Mesendoderm (in vitro differentiated cells): ENCODE results near the gene GTF2H2.
"Not testable (repeated sequence)": the region's sequence is repeated elsewhere in the genome, so short reads cannot be mapped to it uniquely, and the experiment has no call there.

Experiments used
- DNase-seq: peaks from one replicate; pipeline ENCODE4 v3.0.0; 2013
- H2AK5ac ChIP-seq: 2 replicates; pipeline ENCODE4 v1.6.1; 2013; ENCODE audit warnings: low read length, inconsistent platforms
- H2BK120ac ChIP-seq: 2 replicates; pipeline ENCODE4 v1.6.1; 2013; ENCODE audit warnings: low read depth, mild to moderate bottlenecking, low read length, moderate library complexity, mixed read lengths
- H2BK15ac ChIP-seq: replicated peaks from 2 replicates; pipeline ENCODE4 v1.6.1; 2013; ENCODE audit warnings: low read depth, mild to moderate bottlenecking, moderate library complexity
- H2BK5ac ChIP-seq: 2 replicates; pipeline ENCODE4 v1.6.1; 2013; ENCODE audit warnings: low read length, inconsistent platforms
- H3K18ac ChIP-seq: 2 replicates; pipeline ENCODE4 v1.6.1; 2013; ENCODE audit warnings: mild to moderate bottlenecking, low read length, mixed read lengths
- H3K23ac ChIP-seq: one replicate; pipeline ENCODE4 v1.6.1; 2013; ENCODE audit warnings: low read length
- H3K27ac ChIP-seq: 2 replicates; pipeline ENCODE4 v1.5.1; 2013; ENCODE audit warnings: low read depth, mild to moderate bottlenecking, inconsistent platforms, low read length, moderate library complexity
- H3K27me3 ChIP-seq: 2 replicates; pipeline ENCODE4 v1.6.1; 2013; ENCODE audit warnings: low read length, control low read depth, mild to moderate bottlenecking, inconsistent platforms; ENCODE audit not compliant: insufficient read depth, poor library complexity
- H3K36me3 ChIP-seq: 2 replicates; pipeline ENCODE4 v1.6.1; 2013; ENCODE audit warnings: low read length, inconsistent platforms; ENCODE audit not compliant: control insufficient read depth, insufficient read depth
- H3K4ac ChIP-seq: one replicate; pipeline ENCODE4 v1.6.1; 2013; ENCODE audit warnings: low read depth, mild to moderate bottlenecking, low read length, moderate library complexity
- H3K4me1 ChIP-seq: 2 replicates; pipeline ENCODE4 v1.6.1; 2013; ENCODE audit warnings: low read depth, low read length, inconsistent platforms; ENCODE audit not compliant: control insufficient read depth
- H3K4me2 ChIP-seq: 2 replicates; pipeline ENCODE4 v1.6.1; 2013; ENCODE audit warnings: low read length
- H3K4me3 ChIP-seq: 2 replicates; pipeline ENCODE4 v1.5.1; 2013; ENCODE audit warnings: mild to moderate bottlenecking, low read length
- H3K56ac ChIP-seq: one replicate; pipeline ENCODE4 v1.6.1; 2013; ENCODE audit warnings: low read length
- H3K79me1 ChIP-seq: 2 replicates; pipeline ENCODE4 v1.6.1; 2013; ENCODE audit warnings: low read length, inconsistent platforms
- H3K79me2 ChIP-seq: 2 replicates; pipeline ENCODE4 v1.6.1; 2013; ENCODE audit warnings: mild to moderate bottlenecking, low read length; ENCODE audit not compliant: control insufficient read depth, insufficient read depth
- H3K9ac ChIP-seq: 2 replicates; pipeline ENCODE4 v1.6.1; 2013; ENCODE audit warnings: low read length, inconsistent platforms
- H4K5ac ChIP-seq: one replicate; pipeline ENCODE4 v1.6.1; 2013; ENCODE audit warnings: low read length
- H4K8ac ChIP-seq: one replicate; pipeline ENCODE4 v1.6.1; 2013; ENCODE audit warnings: low read depth, mild to moderate bottlenecking, control low read depth, low read length, moderate library complexity
- WGBS: extraction: QIAGEN DNeasy Blood & Tissue Kit; methylation state at CpG from one replicate; pipeline ENCODE4 v1.1.7; 2013; ENCODE audit warnings: low lambda C conversion rate, missing lambda C conversion rate; ENCODE audit not compliant: insufficient coverage; ENCODE audit errors: extremely low coverage; 5-methylcytosine and 5-hydroxymethylcytosine counted together

GTF2H2 gene

GRCh38 chr5:71025289-71025953 lies 42.1 kb downstream of the GTF2H2 start, which contains the start of gene NAIP:
Gene NAIP (minus strand): TSS chr5:71025339. CDS start chr5:71012915, 12,424 bp downstream.
- not testable (repeated sequence) for H3K27me3 ChIP-seq, H3K23ac ChIP-seq, H3K18ac ChIP-seq, DNase-seq, H3K4me1 ChIP-seq, H3K79me1 ChIP-seq, H3K56ac ChIP-seq, H3K79me2 ChIP-seq, H3K27ac ChIP-seq, H2BK15ac ChIP-seq, H2BK120ac ChIP-seq, H3K36me3 ChIP-seq, H3K4me3 ChIP-seq, H3K9ac ChIP-seq, H3K4me2 ChIP-seq, H3K4ac ChIP-seq, H4K5ac ChIP-seq, H4K8ac ChIP-seq, H2AK5ac ChIP-seq, H2BK5ac ChIP-seq
- no CpG with 5 or more reads among the region's 8 CpGs for WGBS

GRCh38 chr5:71020643-71021042 lies 46.8 kb downstream of the GTF2H2 start:
- H3K79me1 ChIP-seq, H3K23ac ChIP-seq, H3K56ac ChIP-seq, DNase-seq, H3K27me3 ChIP-seq, H3K4me2 ChIP-seq, H4K5ac ChIP-seq, H3K4me3 ChIP-seq, H3K27ac ChIP-seq, H3K4ac ChIP-seq, H3K4me1 ChIP-seq, H3K36me3 ChIP-seq, H3K9ac ChIP-seq, H2BK15ac ChIP-seq, H2AK5ac ChIP-seq, H2BK120ac ChIP-seq, H3K18ac ChIP-seq, H2BK5ac ChIP-seq, H3K79me2 ChIP-seq, H4K8ac ChIP-seq: not testable (repeated sequence)
- WGBS: no CpG with 5 or more reads among the region's 6 CpGs

- H3K4me2 ChIP-seq, H4K8ac ChIP-seq, H3K9ac ChIP-seq, H3K27ac ChIP-seq, H3K36me3 ChIP-seq, H3K79me1 ChIP-seq, H2BK120ac ChIP-seq, H2AK5ac ChIP-seq, H3K23ac ChIP-seq, H2BK5ac ChIP-seq, H2BK15ac ChIP-seq, H3K18ac ChIP-seq, DNase-seq, H3K4me1 ChIP-seq, H3K4ac ChIP-seq, H3K4me3 ChIP-seq, H3K56ac ChIP-seq, H3K27me3 ChIP-seq, H4K5ac ChIP-seq, H3K79me2 ChIP-seq: not testable (repeated sequence)
- WGBS: no CpG with 5 or more reads among the region's 6 CpGs
Measured at GRCh38 chr5:71018376-71019005, 49.0 kb downstream of the GTF2H2 start.

DNA sequence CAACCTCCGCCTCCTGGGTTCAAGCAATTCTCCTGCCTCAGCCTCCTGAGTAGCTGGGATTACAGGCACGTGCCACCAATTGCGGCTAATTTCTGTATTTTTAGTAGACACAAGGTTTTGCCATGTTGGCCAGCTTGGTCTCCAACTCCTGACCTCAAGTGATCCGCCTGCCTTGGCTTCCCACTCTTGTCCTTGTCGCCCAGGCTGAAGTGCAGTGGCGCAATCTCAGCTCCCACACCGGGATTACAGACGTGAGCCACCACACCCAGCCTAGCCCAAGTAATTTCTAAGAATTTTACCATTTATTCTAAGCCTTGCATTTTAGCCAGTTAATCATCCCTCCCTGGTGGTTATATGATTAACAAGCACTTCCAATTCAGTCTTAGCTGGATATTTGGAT lies 53.3 kb downstream of the GTF2H2 start:
- Histone ChIP-seq H2BK15ac (no peak overlapping the region), H3K23ac (no peak overlapping the region), H3K79me2 (no peaks in the 10 kb centered on the region), H3K56ac (no peak overlapping the region), H2BK5ac (no peak overlapping the region), H3K4ac (no peak overlapping the region), H3K27ac (no peak overlapping the region), H3K4me1 (no peaks in the 10 kb centered on the region), H3K9ac (no peak overlapping the region), H3K27me3 (no peaks in the 10 kb centered on the region), H2AK5ac (no peak overlapping the region), H3K79me1 (no peaks in the 10 kb centered on the region), H2BK120ac (no peak overlapping the region), H3K4me3 (no peak overlapping the region), H3K36me3 (no peaks in the 10 kb centered on the region), H4K8ac (no peak overlapping the region), H3K4me2 (no peak overlapping the region), H4K5ac (no peak overlapping the region), H3K18ac (no peak overlapping the region)
- DNase-seq: no peak
- no CpG with 5 or more reads among the region's 8 CpGs for WGBS

GRCh38 chr5:71013575-71013974 lies 53.9 kb downstream of the GTF2H2 start:
- H3K4me1 ChIP-seq: no peaks in the 10 kb centered on the region
- no peak overlapping the region for H3K23ac ChIP-seq
- no peak overlapping the region for H3K27ac ChIP-seq
- H2BK120ac ChIP-seq: no peak overlapping the region
- H3K4ac ChIP-seq: no peak overlapping the region
- H2BK15ac ChIP-seq: no peak overlapping the region
- no peak overlapping the region for H2BK5ac ChIP-seq
- H3K27me3 ChIP-seq: no peaks in the 10 kb centered on the region
- H3K9ac ChIP-seq: no peak overlapping the region
- H3K18ac ChIP-seq: no peak overlapping the region
- H3K79me1 ChIP-seq: no peaks in the 10 kb centered on the region
- no CpG with 5 or more reads among the region's 12 CpGs for WGBS
- no peaks in the 10 kb centered on the region for H3K36me3 ChIP-seq
- H4K5ac ChIP-seq: no peak overlapping the region
- no peak overlapping the region for H4K8ac ChIP-seq
- no peak overlapping the region for H3K4me3 ChIP-seq
- no peak overlapping the region for H3K4me2 ChIP-seq
- DNase-seq: peak; percentile 50
- no peaks in the 10 kb centered on the region for H3K79me2 ChIP-seq
- H2AK5ac ChIP-seq: no peak overlapping the region
- H3K56ac ChIP-seq: no peak overlapping the region
